GM20000 (cell line): ENCODE measurements around the gene MRPS10.

Source experiments
- DNase-seq: peaks from one replicate; pipeline ENCODE4 v3.0.0; 2012; ENCODE audit warnings: low spot score
- TF ChIP-seq, protein P1 (sequence below): IDR thresholded peaks from 2 replicates; pipeline ENCODE4 v1.5.1; 2012; ENCODE audit warnings: mild to moderate bottlenecking, control low read depth; ENCODE audit errors: extremely low read depth, missing control alignments

Gene MRPS10

DNA sequence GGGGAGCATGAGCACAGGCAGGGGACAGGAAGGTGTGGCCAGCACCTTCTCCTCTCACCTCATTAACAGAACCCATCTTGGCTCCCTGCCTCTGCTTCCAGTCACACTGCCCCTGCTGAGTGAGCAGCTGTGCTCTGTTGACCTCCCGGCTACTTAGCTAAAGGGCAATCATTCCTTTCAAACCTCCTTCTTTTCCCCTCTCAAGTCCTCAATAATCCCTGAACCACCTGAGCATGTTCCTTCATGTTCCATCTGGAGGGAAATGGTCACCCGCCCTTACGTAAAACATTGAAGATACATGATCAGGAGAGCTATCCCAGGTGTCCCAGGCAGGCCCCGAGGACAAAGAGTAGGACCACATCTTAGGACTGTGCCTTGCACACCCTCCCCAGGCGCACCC is 21.7 kb upstream of the MRPS10 start:
- TF ChIP-seq, protein P1, sequence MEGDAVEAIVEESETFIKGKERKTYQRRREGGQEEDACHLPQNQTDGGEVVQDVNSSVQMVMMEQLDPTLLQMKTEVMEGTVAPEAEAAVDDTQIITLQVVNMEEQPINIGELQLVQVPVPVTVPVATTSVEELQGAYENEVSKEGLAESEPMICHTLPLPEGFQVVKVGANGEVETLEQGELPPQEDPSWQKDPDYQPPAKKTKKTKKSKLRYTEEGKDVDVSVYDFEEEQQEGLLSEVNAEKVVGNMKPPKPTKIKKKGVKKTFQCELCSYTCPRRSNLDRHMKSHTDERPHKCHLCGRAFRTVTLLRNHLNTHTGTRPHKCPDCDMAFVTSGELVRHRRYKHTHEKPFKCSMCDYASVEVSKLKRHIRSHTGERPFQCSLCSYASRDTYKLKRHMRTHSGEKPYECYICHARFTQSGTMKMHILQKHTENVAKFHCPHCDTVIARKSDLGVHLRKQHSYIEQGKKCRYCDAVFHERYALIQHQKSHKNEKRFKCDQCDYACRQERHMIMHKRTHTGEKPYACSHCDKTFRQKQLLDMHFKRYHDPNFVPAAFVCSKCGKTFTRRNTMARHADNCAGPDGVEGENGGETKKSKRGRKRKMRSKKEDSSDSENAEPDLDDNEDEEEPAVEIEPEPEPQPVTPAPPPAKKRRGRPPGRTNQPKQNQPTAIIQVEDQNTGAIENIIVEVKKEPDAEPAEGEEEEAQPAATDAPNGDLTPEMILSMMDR: no peak
- DNase-seq: no peak

DNA sequence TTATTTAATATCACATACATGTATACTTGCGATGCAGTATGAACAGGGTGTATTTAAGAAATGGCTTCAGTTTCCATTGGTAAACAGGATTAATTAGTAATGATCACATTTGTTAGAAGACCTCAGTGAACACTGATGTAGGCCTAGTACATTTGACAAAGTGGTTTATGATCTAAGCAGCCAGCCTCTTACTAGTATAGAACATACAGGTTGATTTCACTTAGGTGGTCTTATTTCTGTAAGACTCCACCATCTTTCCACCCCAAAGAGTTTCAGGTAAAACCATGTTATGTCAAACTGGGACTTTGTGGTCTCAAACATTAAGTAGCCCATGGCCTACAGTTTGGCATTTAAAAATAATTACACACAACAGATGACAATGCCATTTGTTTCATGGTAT is 20.2 kb upstream of the MRPS10 start:
- TF ChIP-seq, protein P1: no peak
- DNase-seq: no peak

DNA sequence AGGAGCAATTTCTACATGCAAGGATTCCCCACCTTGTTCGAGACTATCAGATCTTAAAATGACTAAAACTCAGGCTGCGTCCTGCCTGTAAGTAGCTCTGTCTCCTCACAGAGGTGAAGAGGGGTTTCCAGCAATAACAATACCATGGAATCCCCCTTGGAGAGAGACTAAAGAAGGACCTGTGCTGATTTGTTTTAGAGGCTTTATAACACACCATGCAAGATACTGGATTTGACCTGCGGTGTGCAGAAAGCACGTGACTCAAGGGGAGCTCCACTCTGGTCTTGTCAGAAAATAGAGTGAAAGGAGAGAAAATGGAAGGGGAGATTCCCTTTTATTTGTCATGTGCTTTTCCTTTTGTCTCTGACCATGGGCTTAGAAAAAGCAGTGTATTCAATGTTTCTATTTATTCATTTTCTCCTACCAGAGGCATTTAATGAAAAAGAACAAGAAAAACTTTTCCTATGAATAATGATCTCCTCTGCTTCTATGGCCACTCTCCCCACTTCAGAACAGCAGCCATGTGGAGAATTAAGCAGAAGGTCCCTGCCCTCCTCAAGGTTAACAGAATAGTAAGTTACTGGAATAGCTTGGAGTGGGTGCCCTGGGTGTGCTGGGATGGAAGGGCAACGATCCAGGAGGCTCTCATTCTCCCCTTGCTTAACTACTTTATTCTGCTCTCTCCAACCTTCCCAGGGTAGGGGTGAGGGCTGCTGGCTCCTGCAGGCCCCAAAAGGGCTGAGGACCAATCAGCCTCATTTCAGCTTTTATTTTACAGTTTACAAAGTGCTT is 19.2 kb upstream of the MRPS10 start:
- TF ChIP-seq, protein P1: no peak
- DNase-seq: peak; percentile 64

DNA sequence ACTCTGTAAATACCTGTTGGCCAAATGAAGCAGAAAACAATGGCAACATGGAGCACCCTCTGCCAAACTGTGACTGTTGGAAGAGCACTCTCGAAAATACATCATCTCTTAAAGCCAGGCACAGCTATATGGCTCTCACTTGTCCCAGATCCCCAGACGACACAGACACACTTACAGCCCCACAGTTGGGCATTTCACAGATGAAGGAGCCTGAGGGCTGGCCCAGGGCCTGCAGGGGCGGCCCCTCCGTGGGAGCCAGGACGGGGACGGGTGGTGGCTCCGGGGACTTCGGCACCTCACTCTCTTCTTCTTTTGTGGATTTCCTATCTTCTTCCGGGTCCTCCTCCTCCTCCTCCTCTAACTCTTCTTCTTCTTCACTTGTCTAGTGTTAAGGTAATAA is 18.4 kb upstream of the MRPS10 start:
- TF ChIP-seq, protein P1: no peak
- DNase-seq: no peak

DNA sequence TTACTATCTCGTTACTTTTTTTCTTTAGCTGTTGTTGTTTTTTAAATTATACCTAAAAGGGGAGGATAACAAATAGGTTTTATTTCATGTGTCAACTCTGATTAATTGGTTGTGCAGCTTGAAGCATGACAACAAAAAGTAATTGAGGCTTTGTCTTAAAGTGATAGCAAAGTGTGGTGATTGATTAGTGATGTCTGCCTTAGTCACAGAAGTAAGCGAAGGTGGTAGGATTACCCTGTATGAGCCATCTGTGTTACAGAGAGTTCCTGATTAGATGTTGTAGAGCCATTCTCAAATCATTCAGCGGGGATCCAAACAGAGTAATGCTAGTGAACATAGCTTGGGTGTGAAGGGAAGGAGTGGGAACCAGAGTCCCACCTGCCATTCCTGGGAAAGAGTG is 14.4 kb upstream of the MRPS10 start:
- DNase-seq: no peak
- TF ChIP-seq, protein P1: no peak

DNA sequence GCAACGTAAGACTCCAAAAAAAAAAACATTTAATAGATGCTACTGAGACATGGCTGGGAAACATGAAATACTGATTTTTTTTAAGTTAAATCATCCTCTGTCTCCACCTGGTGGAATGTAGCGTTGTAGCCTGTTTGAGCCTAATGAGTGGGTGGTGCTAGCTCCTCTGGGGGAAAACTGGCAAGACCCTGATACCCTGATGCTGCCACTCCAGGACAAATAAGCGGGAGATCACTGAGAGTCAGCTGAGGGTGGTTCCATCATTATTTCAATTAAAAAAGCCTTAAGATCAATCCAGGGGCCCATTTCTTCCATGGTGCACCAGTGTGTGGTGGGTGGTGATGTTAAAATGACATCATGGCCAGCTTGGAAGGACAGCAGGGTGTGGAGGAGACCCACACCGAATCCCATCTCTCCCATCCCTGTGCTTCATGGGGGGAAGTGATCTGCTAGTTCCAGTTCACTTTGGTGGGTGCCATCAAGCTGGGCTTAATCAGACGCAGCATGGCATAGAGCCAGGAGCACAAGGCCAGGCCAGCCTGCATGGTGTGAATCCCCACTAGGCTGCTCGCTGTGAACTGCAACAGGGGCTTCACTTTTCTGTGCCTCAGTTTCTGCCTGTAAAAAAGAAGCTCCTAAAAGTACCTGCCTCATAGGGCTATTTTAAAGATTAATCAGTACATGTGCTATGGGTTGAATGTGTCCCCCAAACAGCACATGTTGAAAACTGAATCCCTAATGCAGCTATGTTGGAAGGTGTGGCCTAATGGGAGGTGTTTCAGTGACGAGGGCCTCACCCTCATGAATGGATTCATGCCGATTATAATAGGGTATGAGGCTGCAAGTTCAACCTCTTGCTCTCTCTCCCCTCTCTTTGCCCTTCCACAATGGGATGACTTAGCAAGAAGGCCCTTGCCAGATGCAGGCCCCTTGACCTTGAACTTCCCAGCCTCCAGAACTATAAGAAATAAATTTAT is 13.0 kb upstream of the MRPS10 start:
- DNase-seq: no peak
- TF ChIP-seq, protein P1: peak; percentile 32
